Lung (tissue), 12 donors: ENCODE data around the gene ME2. TPM values are rescaled to one million over a fixed set of nuclear protein-coding genes. Genes with fewer than 3 reads are reported as not detected.

Experiments
- ATAC-seq: fragments of 200-7000 bp; cut with Tn5 transposase; one replicate; pipeline ENCODE4 v1.9.1; 2020; ENCODE audit warnings: moderate number of reproducible peaks; ENCODE audit not compliant: insufficient read depth, low FRiP score
- DNase-seq, 3 donors: peaks; one replicate each; pipeline ENCODE4 v3.0.0-alpha.2; 2013 to 2017
- H3K27ac ChIP-seq, 2 donors: one replicate each; pipeline ENCODE4 v1.5.1; 2013; ENCODE audit warnings: mild to moderate bottlenecking in 2 of 2, moderate library complexity in 2 of 2, control low read depth in 1 of 2, inconsistent platforms in 1 of 2, low read depth in 1 of 2, low read length in 1 of 2
- H3K27me3 ChIP-seq, 3 donors: one replicate each; pipeline ENCODE4 v1.5.1; 2013; ENCODE audit warnings: low read length in 2 of 3; ENCODE audit not compliant: control insufficient read depth in 3 of 3, insufficient read depth in 3 of 3
- H3K36me3 ChIP-seq, 4 donors: one replicate each; pipeline ENCODE4 v1.5.1; 2013; ENCODE audit warnings: low read length in 4 of 4, mild to moderate bottlenecking in 1 of 4, moderate library complexity in 1 of 4; ENCODE audit not compliant: control insufficient read depth in 4 of 4, insufficient read depth in 4 of 4
- H3K4me1 ChIP-seq, 5 donors: one replicate each; pipeline ENCODE4 v1.5.1; 2013; ENCODE audit warnings: low read length in 5 of 5, mild to moderate bottlenecking in 2 of 5, moderate library complexity in 1 of 5; ENCODE audit not compliant: control insufficient read depth in 5 of 5, insufficient read depth in 5 of 5
- H3K4me3 ChIP-seq: one replicate; pipeline ENCODE4 v1.5.1; 2013; ENCODE audit warnings: mild to moderate bottlenecking, control low read depth, moderate library complexity
- H3K9ac ChIP-seq, 2 donors: one replicate each; pipeline ENCODE4 v1.5.1; 2013; ENCODE audit warnings: low read length in 2 of 2, control low read depth in 1 of 2; ENCODE audit not compliant: insufficient read depth in 1 of 2
- H3K9me3 ChIP-seq, 4 donors: one replicate each; pipeline ENCODE4 v1.5.1; 2013; ENCODE audit warnings: low read length in 3 of 4, mild to moderate bottlenecking in 1 of 4, moderate library complexity in 1 of 4; ENCODE audit not compliant: control insufficient read depth in 4 of 4, insufficient read depth in 3 of 4
- CTCF ChIP-seq: IDR thresholded peaks from 2 replicates; pipeline ENCODE4 v1.5.1; 2012; ENCODE audit warnings: mild to moderate bottlenecking; ENCODE audit errors: control extremely low read depth, extremely low read depth
- WGBS, 2 donors: extraction: QIAGEN DNeasy Blood & Tissue Kit; methylation state at CpG; one replicate each; pipeline ENCODE4 v1.1.7; 2013; 5-methylcytosine and 5-hydroxymethylcytosine counted together
- polyA plus RNA-seq, 2 donors: library from polyadenylated mRNA; stranded (reverse); fragments of 200-250 nt; gene quantifications; one replicate each; pipeline ENCODE4 v1.2.1, GENCODE V29; 2013
- total RNA-seq, 2 donors: library from RNA; depleted of rRNA in 1 of 2; stranded (reverse); fragments of >200 nt in 1 of 2; gene quantifications; one replicate each; pipeline ENCODE4 v1.2.1, GENCODE V29; 2014 to 2021
- donor health status: control.
- donor health status: control.
- donor health status: Bipolar disorder and iron deficiency.
- donor health status: healthy.
- donor health status: DM: yes; HTN: yes; CAD: no.

ME2 gene
- total and polyA plus RNA-seq, 4 donors = 17.9 to 52.0 (median 34.0) TPM

GRCh38 chr18:50935493-50936191 lies 56.7 kb downstream of the ME2 start:
- no peaks in the 10 kb centered on the region for H3K27me3 ChIP-seq
- H3K4me3 ChIP-seq = no peak overlapping the region
- WGBS, 2 donors = 96 to 98% methylated on average over 6 of the region's 6 CpGs
- TF ChIP-seq CTCF = no peak
- DNase-seq = no peak
- H3K9me3 ChIP-seq = no peaks in the 10 kb centered on the region
- no peak for ATAC-seq
- peaks cover 2 to 5% (median 3%) of the 10 kb centered on the region in 4 donors for H3K36me3 ChIP-seq
- no peak overlapping the region for H3K27ac ChIP-seq
- H3K9ac ChIP-seq = no peak overlapping the region
- peaks cover 0 to 2% (median 0%) of the 10 kb centered on the region in 5 donors for H3K4me1 ChIP-seq

- no peak overlapping the region for H3K4me3 ChIP-seq
- no peaks in the 10 kb centered on the region for H3K27me3 ChIP-seq
- H3K9ac ChIP-seq = no peak overlapping the region
- no peaks in the 10 kb centered on the region for H3K9me3 ChIP-seq
- DNase-seq = no peak
- no peak for ATAC-seq
- TF ChIP-seq CTCF = no peak
- H3K4me1 ChIP-seq = peaks cover 0 to 2% (median 0%) of the 10 kb centered on the region in 5 donors
- no peak overlapping the region for H3K27ac ChIP-seq
- 79 to 80% methylated on average over 1 of the region's 1 CpG for WGBS, 2 donors
- peaks cover 2 to 5% (median 3%) of the 10 kb centered on the region in 4 donors for H3K36me3 ChIP-seq
Observed at GRCh38 chr18:50937183-50937582, 58.3 kb downstream of the ME2 start.

- Histone ChIP-seq H3K27me3 (no peaks in the 10 kb centered on the region), H3K4me3 (no peak overlapping the region), H3K9ac (no peak overlapping the region), H3K9me3 (no peaks in the 10 kb centered on the region), H3K27ac (no peak overlapping the region), H3K4me1 (no peaks in the 10 kb centered on the region), H3K36me3 (peaks cover 0 to 7% (median 3%) of the 10 kb centered on the region in 4 donors)
- no peak for ATAC-seq
- 96 to 100% methylated on average over 2 of the region's 2 CpGs for WGBS, 2 donors
- no peak for DNase-seq
- TF ChIP-seq CTCF = no peak
Observed at GRCh38 chr18:50938912-50939311, 60.0 kb downstream of the ME2 start.
